HL-60 (cell line): ENCODE measurements around the gene NKD2. TPM values are rescaled to one million over a fixed set of nuclear protein-coding genes. Genes with fewer than 3 reads are reported as not detected.

Experiments
- DNase-seq, 2 experiments: peaks; one replicate each; pipeline ENCODE4 v3.0.0-alpha.2; 2010 to 2020; ENCODE audit warnings: low read depth in 1 of 2, low spot score in 1 of 2
- H3K27ac ChIP-seq: fragments of 250-450 bp; sonication (Bioruptor Pico); replicated peaks from 2 replicates; pipeline ENCODE4 v1.5.1; 2020; ENCODE audit warnings: mild to moderate bottlenecking, moderate library complexity
- H3K27me3 ChIP-seq: fragments of 250-450 bp; sonication (Bioruptor Pico); 2 replicates; pipeline ENCODE4 v1.5.1; 2021; ENCODE audit warnings: mild to moderate bottlenecking, moderate library complexity; ENCODE audit not compliant: insufficient read depth, poor library complexity, severe bottlenecking
- H3K4me3 ChIP-seq: replicated peaks from 2 replicates; pipeline ENCODE4 v1.5.1; 2011; ENCODE audit warnings: mild to moderate bottlenecking, control low read depth, low read length; ENCODE audit not compliant: insufficient read depth
- GABPA ChIP-seq: IDR thresholded peaks from 2 replicates; pipeline ENCODE4 v1.6.1; 2012; ENCODE audit warnings: low read depth
- POLR2AphosphoS5 ChIP-seq: IDR thresholded peaks from 2 replicates; pipeline ENCODE4 v1.6.1; 2012; ENCODE audit warnings: low read depth
- SPI1 ChIP-seq: IDR thresholded peaks from 2 replicates; pipeline ENCODE4 v1.6.1; 2012; ENCODE audit warnings: low read depth, mild to moderate bottlenecking, borderline replicate concordance
- microRNA-seq: library from miRNA; unstranded; fragments of <30 nt; microRNA quantifications from one replicate; pipeline ENCODE4, GENCODE V29; 2018
- TF ChIP-seq, protein P1 (sequence below): IDR thresholded peaks from one replicate; pipeline ENCODE4 v1.5.1; 2011; ENCODE audit warnings: low read length, control low read depth, inconsistent platforms; ENCODE audit not compliant: insufficient read depth
- TF ChIP-seq, protein P2 (sequence below): IDR thresholded peaks from 2 replicates; pipeline ENCODE4 v1.6.1; 2012; ENCODE audit warnings: low read depth; ENCODE audit not compliant: insufficient replicate concordance

The NKD2 gene

DNA sequence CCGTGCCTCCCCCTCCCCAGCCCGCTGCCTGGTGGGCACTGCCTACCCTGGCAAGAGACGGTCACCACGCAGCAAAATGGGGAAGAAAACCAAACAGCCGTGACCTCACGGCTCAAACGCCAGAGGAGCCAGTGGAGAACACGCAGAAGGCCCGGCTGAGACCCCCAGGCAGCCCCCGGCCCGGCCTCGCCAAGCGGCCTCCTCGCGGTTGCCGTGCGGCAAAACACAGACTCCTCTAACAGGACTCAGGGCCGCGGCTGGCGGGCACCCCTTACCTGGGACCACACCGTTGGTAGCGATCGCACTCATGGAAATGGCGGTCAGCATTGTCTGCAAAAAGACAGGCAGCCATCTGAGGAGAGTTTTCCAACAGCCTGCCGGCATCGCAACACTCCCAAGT lies 79.4 kb downstream of the NKD2 start:
- no peak for TF ChIP-seq SPI1
- TF ChIP-seq POLR2AphosphoS5, result no peak
- TF ChIP-seq GABPA, result no peak
- TF ChIP-seq, protein P1, sequence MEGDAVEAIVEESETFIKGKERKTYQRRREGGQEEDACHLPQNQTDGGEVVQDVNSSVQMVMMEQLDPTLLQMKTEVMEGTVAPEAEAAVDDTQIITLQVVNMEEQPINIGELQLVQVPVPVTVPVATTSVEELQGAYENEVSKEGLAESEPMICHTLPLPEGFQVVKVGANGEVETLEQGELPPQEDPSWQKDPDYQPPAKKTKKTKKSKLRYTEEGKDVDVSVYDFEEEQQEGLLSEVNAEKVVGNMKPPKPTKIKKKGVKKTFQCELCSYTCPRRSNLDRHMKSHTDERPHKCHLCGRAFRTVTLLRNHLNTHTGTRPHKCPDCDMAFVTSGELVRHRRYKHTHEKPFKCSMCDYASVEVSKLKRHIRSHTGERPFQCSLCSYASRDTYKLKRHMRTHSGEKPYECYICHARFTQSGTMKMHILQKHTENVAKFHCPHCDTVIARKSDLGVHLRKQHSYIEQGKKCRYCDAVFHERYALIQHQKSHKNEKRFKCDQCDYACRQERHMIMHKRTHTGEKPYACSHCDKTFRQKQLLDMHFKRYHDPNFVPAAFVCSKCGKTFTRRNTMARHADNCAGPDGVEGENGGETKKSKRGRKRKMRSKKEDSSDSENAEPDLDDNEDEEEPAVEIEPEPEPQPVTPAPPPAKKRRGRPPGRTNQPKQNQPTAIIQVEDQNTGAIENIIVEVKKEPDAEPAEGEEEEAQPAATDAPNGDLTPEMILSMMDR, result no peak
- TF ChIP-seq, protein P2, sequence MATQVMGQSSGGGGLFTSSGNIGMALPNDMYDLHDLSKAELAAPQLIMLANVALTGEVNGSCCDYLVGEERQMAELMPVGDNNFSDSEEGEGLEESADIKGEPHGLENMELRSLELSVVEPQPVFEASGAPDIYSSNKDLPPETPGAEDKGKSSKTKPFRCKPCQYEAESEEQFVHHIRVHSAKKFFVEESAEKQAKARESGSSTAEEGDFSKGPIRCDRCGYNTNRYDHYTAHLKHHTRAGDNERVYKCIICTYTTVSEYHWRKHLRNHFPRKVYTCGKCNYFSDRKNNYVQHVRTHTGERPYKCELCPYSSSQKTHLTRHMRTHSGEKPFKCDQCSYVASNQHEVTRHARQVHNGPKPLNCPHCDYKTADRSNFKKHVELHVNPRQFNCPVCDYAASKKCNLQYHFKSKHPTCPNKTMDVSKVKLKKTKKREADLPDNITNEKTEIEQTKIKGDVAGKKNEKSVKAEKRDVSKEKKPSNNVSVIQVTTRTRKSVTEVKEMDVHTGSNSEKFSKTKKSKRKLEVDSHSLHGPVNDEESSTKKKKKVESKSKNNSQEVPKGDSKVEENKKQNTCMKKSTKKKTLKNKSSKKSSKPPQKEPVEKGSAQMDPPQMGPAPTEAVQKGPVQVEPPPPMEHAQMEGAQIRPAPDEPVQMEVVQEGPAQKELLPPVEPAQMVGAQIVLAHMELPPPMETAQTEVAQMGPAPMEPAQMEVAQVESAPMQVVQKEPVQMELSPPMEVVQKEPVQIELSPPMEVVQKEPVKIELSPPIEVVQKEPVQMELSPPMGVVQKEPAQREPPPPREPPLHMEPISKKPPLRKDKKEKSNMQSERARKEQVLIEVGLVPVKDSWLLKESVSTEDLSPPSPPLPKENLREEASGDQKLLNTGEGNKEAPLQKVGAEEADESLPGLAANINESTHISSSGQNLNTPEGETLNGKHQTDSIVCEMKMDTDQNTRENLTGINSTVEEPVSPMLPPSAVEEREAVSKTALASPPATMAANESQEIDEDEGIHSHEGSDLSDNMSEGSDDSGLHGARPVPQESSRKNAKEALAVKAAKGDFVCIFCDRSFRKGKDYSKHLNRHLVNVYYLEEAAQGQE, result no peak
- H3K4me3 ChIP-seq, result no peak overlapping the region
- H3K27me3 ChIP-seq, result no peaks in the 10 kb centered on the region
- no peak for DNase-seq
- no peak overlapping the region for H3K27ac ChIP-seq

Small RNA genes lying within 50 kb of the gene (microRNA-seq; reads per million reads assigned to microRNA genes)
- gene MIR4635, result not detected
